Endothelial cell of umbilical vein (primary cell): ENCODE measurements around the gene TMEM121B.

Experiments
- CTCF ChIP-seq, 2 donors: IDR thresholded peaks; 1 replicate in 1 of 2; 2 replicates in 1 of 2; pipeline ENCODE4 v1.5.1; 2011; ENCODE audit warnings: low read length in 2 of 2, mild to moderate bottlenecking in 2 of 2, moderate library complexity in 2 of 2, control low read depth in 1 of 2, inconsistent platforms in 1 of 2, low read depth in 1 of 2; ENCODE audit not compliant: insufficient read depth in 1 of 2; ENCODE audit errors: extremely low read depth in 1 of 2
- POLR2A ChIP-seq: IDR thresholded peaks from 2 replicates; pipeline ENCODE4 v1.6.1; 2012; ENCODE audit warnings: low read depth, mild to moderate bottlenecking, control low read depth, low read length
- POLR2AphosphoS5 ChIP-seq: IDR thresholded peaks from 2 replicates; pipeline ENCODE4 v1.6.1; 2012; ENCODE audit warnings: low read depth, mild to moderate bottlenecking, control low read depth, low read length, moderate library complexity; ENCODE audit not compliant: insufficient read depth

DNA sequence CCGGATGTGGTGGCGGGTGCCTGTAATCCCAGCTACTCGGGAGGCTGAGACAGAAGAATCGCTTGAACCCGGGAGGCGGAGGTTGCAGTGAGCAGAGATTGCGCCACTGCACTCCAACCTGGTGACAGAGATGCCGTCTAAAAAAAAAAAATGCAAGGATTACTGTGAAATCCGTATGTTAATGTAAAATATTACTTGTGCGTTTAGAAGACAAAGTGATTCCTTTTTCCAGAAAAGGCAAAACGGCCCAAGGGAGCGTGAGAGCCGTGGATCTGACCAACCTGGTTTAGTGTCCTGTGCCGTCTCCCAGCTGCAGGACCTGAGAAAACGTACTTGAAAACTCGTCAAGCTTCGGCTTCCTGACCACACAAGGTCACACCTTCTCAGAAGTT lies 37.0 kb upstream of the TMEM121B start:
- TF ChIP-seq POLR2AphosphoS5, result no peak
- no peak for TF ChIP-seq CTCF (IDR thresholded peaks at IDR 0.05; ENCODE audit: extremely low read depth in 1 of 2, insufficient read depth in 1 of 2, low read depth in 1 of 2, low read length in 2 of 2)
- no peak for TF ChIP-seq POLR2A
